H7 (cell line): Measurements from ENCODE around the gene TBCC. TPM values are rescaled to one million over a fixed set of nuclear protein-coding genes. Genes with fewer than 3 reads are reported as not detected.
A peak's percentile ranks its signal among the peaks of the same experiment; 100 is the strongest.
"Not testable (repeated sequence)": the region's sequence is repeated elsewhere in the genome, so short reads cannot be mapped to it uniquely, and the experiment has no call there.

ENCODE experiments used
- DNase-seq: peaks from one replicate; pipeline ENCODE4 v3.0.0; 2012
- H3K27me3 ChIP-seq: 2 replicates; pipeline ENCODE4 v1.6.0; 2011; ENCODE audit warnings: mild to moderate bottlenecking, low read length; ENCODE audit not compliant: control insufficient read depth, insufficient read depth
- H3K36me3 ChIP-seq: replicated peaks from 2 replicates; pipeline ENCODE4 v1.5.1; 2011; ENCODE audit warnings: low read length; ENCODE audit not compliant: control insufficient read depth, insufficient read depth
- H3K4me3 ChIP-seq: 2 replicates; pipeline ENCODE4 v1.5.1; 2011; ENCODE audit warnings: low read depth, mild to moderate bottlenecking, control low read depth, low read length, moderate library complexity; ENCODE audit not compliant: insufficient read depth
- total RNA-seq: library from RNA; depleted of rRNA; stranded (reverse); fragments of >200 nt; shearing (Covaris generic); gene quantifications from 2 replicates; pipeline ENCODE4 v1.2.3, GENCODE V29; 2014; rRNA removed

TBCC gene
- total RNA-seq, 1 experiment from 2014 or later = 65.8 TPM

DNA sequence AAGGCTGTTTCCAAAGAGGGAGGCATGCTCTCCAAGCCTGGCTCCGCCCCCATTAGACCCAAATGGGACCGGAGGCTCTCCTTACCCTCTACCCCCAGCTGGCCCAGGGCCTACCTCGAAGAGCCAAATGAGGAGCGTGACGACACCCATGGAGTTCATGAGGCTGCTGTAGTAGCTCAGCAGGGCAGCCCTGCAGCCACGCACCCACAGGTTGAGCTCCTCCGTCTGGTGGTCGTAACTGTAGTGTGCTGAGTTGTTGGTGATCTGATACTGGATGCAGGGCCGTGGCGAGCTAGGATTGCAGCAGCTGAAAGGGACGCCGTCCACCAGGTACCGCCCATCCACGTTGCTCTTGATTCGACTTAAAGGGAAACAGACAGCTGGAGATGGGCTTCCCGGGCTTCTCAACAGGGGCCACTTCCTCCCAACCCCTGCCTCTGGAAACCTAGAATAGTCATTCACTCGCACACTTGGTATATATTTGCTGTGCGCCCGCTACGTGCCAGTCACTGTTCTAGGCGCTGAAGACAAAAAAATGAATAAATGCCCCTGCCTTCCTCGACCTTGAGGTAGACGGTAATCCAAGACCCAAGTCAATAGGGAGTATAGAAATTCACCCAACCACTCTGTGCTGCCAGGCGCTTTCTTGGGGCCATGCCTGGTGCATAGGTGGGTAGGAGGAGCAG lies 41.5 kb downstream of the TBCC start:
- Histone ChIP-seq H3K36me3 (no peaks in the 10 kb centered on the region), H3K27me3 (no peaks in the 10 kb centered on the region), H3K4me3 (peak overlapping the region; percentile 56)
- peak; percentile 73 for DNase-seq

DNA sequence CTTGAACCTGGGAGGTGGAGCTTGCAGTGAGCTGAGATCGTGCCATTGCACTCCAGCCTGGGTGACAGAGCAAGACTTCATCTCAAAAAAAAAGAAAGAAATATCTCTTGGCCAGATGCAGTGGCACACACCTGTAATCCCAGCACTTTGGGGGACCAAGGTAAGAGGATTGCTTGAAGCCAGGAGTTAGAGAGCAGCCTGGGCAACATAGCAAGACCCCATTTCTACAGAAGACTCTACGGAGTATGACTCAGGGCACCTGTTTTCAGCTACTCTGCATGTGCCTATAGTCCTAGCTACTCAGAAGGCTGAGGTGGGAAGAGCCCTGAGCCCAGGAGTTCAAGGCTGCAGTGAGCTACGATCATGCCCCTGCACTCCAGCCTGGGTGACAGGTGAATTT lies 43.1 kb downstream of the TBCC start:
- not testable (repeated sequence) for DNase-seq, H3K4me3 ChIP-seq, H3K27me3 ChIP-seq, H3K36me3 ChIP-seq

DNA sequence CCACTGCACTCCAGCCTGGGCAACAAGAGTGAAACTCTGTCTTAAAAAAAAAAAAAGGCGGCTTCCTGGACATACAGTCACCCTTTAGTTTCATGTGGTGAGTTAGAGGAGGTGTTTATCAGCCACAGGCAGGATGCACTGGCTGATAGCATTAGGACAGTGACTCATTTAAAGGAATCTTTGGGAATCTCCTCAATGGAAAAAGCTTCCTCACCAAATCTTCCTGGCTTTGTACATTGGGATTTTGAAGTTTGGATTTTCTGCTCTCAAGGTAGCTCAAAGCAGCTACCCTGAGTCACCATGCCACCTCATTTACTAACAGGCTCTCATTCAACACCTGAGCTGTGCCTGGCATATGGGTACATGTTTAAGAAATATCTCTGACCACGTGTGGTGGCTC lies 43.7 kb downstream of the TBCC start:
- H3K4me3 ChIP-seq = no peak overlapping the region
- no peak for DNase-seq
- no peaks in the 10 kb centered on the region for H3K36me3 ChIP-seq
- H3K27me3 ChIP-seq = no peaks in the 10 kb centered on the region

DNA sequence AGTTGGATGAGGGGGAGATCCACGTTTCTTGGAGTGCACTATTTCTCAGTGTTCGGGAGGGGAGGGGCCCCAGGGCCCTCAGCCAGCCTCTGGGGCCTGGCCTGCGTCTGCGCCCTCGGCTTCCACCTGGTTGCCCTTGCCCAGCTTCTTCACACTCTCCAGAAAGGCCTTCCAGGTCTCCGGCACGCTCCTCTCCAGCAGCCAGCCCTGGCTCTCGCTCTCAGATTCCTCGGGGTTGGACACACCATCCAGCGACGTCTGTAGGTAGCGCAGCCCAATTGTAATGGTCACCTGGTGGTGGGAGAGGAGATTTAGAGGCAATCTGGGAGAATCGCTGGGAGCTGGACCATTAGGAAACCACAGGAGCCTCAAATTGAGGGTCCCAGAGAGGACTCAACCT lies 47.7 kb downstream of the TBCC start:
- peaks cover 1% of the 10 kb centered on the region for H3K36me3 ChIP-seq
- H3K4me3 ChIP-seq = no peak overlapping the region
- H3K27me3 ChIP-seq = no peaks in the 10 kb centered on the region
- peak; percentile 54 for DNase-seq

DNA sequence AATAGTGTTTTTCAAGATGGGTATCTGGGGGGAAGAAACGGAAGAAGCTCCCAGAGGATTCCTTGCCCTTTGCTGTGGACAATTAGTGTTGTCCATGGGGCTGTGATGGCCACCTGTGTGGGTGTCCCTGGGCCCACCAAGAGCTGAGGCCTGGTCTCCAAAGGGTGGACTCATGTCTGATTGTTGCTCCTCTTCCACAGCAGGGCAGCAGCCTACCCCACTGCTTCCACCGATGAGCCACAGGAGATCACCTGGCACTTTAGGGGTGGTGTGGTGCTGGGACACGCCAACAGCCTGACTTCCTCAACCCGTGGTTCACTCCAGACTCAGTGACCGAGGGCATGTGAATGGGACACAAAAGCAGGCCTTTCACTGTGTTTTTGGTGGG lies 48.6 kb downstream of the TBCC start:
- Histone ChIP-seq H3K4me3 (no peak overlapping the region), H3K36me3 (peaks cover 1% of the 10 kb centered on the region), H3K27me3 (no peaks in the 10 kb centered on the region)
- DNase-seq = no peak

DNA sequence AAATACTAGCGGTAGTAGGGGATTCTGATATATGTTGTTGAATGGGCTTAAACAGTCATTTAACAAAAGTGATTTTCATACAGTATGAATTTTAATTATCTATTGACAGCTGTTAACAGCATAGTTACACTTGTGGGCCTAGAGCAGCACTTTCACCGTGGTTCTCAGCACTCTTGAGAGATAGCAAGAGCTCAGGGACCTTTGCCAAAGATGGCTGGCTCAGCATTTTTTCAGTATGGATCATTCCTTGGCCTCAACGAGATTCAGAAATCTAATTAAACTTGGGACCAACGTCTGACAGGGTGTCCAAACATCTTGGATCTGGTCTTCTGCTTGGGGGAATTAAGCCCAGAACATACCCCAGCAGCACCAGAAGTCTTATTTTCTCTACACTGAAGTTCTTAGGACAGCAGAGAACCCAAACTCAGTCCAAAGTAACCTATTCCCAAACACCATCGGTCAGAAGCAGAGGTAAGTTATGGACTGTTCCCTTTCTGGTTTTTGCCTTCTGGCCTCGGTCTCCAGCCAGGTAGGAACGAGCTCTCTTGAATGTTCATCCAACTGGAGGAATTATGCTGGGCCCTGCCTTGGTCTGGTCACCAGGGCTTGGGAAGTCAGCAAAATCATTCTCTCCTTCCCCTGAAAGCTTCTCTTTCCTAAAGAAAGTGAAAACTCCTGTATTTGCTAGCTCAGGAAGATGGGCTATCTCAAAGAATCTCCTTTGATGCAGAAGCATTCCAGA lies 49.2 kb downstream of the TBCC start:
- peaks cover 1% of the 10 kb centered on the region for H3K36me3 ChIP-seq
- H3K27me3 ChIP-seq = no peaks in the 10 kb centered on the region
- no peak for DNase-seq
- no peak overlapping the region for H3K4me3 ChIP-seq

DNA sequence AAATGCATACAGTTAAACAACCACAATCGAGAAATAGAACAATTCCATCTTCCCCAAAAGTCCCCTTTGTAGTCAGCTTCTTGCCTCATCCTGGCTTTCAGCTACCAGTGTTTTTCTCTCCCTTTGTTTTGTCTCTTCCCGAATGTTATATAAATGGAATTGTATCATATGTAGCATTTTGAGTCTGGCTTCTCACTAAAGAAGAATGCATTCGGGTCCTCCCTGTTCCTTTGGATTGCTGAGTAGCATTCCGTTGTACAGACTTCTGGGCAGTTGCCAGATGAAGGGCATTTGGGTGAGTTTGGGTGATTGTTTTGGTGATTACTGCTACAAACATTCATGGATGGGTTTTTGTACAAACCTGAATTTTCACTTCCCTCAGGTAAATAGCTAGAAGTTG lies 51.3 kb downstream of the TBCC start:
- no peak for DNase-seq
- no peak overlapping the region for H3K4me3 ChIP-seq
- peaks cover 9% of the 10 kb centered on the region for H3K36me3 ChIP-seq
- no peaks in the 10 kb centered on the region for H3K27me3 ChIP-seq

Other genes with a start within 250 kb of the TBCC start
- 13.1 and 18.7 TPM in 2 replicates for gene UBR2, start 182.1 kb downstream of the TBCC start, total RNA-seq
- gene PRPH2, start 23.5 kb downstream of the TBCC start, total RNA-seq = 1.2 TPM in 2 replicates
- gene BICRAL, start 35.9 kb upstream of the TBCC start, total RNA-seq = 6.0 and 8.8 TPM in 2 replicates
- gene RPL7L1, start 133.5 kb upstream of the TBCC start, total RNA-seq = 114 and 125 TPM in 2 replicates
- not detected in 2 replicates for gene PTCRA, start 169.9 kb upstream of the TBCC start, total RNA-seq
- 34.5 and 37.8 TPM in 2 replicates for gene CNPY3, start 183.4 kb upstream of the TBCC start, total RNA-seq
- 0.10 and 0.33 TPM in 2 replicates for gene GNMT, start 214.7 kb upstream of the TBCC start, total RNA-seq
- 47.5 and 52.5 TPM in 2 replicates for gene PEX6, start 233.1 kb upstream of the TBCC start, total RNA-seq
- 58.9 and 62.8 TPM in 2 replicates for gene PPP2R5D, start 238.5 kb upstream of the TBCC start, total RNA-seq